Measurements from ENCODE around the gene SNAI3.

SNAI3 gene

DNA sequence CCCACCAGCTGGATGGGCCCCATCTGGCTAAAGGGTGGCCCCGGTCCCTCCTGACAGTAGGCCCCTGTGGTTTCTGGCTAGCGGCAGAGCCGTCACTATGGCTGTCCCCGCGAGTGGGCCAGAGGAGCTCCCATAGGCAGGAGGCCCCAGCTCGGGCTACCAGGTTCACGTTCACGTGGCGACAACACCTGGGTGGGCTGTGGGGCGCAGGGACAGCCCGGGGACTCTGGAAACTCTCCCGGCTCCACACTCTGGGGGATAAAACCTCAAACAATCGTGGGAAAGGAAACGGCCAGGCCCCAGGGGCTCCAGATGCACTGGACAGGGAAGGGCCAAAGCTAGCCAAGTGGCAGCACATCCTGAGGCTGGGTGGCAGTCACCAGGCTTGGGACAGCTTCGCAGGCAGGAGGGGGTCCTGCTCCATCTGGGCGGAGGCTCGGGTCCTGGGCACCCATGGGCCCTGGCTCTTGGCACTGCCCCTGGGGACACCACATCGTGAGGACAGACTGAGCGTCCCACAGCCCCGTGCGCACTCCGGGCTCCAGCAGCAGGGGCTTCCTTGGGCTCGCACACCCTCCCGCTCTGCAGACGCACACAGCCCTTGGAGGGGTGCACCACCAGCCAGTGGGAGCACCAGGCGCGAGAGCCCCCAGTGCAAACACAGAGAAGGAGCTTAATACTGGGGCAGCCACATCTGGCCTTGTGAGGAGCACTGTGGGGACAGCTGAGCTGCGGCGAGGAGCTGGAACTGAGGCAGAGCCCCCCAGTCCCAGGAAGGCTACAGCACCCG, 15.5 kb upstream of the SNAI3 start:
- no peaks in the 10 kb centered on the region for H4K20me1 ChIP-seq (ENCODE audit: insufficient read depth)
- TF ChIP-seq, protein P1, sequence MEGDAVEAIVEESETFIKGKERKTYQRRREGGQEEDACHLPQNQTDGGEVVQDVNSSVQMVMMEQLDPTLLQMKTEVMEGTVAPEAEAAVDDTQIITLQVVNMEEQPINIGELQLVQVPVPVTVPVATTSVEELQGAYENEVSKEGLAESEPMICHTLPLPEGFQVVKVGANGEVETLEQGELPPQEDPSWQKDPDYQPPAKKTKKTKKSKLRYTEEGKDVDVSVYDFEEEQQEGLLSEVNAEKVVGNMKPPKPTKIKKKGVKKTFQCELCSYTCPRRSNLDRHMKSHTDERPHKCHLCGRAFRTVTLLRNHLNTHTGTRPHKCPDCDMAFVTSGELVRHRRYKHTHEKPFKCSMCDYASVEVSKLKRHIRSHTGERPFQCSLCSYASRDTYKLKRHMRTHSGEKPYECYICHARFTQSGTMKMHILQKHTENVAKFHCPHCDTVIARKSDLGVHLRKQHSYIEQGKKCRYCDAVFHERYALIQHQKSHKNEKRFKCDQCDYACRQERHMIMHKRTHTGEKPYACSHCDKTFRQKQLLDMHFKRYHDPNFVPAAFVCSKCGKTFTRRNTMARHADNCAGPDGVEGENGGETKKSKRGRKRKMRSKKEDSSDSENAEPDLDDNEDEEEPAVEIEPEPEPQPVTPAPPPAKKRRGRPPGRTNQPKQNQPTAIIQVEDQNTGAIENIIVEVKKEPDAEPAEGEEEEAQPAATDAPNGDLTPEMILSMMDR (conservative IDR thresholded peaks at IDR 0.05; ENCODE audit: low read depth, low read length) = no peak
- H3K9ac ChIP-seq = no peak overlapping the region
- H3K4me1 ChIP-seq (ENCODE audit: low read depth, poor library complexity, severe bottlenecking) = peaks cover 29% of the 10 kb centered on the region
- no peak overlapping the region for H2AFZ ChIP-seq (ENCODE audit: low read depth)
- H3K27ac ChIP-seq = no peak overlapping the region
- no peaks in the 10 kb centered on the region for H3K27me3 ChIP-seq (ENCODE audit: insufficient read depth, low read depth)
- H3K36me3 ChIP-seq (ENCODE audit: insufficient read depth) = no peaks in the 10 kb centered on the region
- 0 out of 2 replicates have a peak, but pooled peaks cover 15% of the 10 kb centered on the region for H3K79me2 ChIP-seq (ENCODE audit: insufficient read depth, low read depth)
- peak overlapping the region; percentile 88 for H3K4me2 ChIP-seq
- H3K4me3 ChIP-seq (IDR thresholded peaks at IDR 0.05; ENCODE audit: insufficient read depth, low read depth, low read length) = no peak overlapping the region

DNA sequence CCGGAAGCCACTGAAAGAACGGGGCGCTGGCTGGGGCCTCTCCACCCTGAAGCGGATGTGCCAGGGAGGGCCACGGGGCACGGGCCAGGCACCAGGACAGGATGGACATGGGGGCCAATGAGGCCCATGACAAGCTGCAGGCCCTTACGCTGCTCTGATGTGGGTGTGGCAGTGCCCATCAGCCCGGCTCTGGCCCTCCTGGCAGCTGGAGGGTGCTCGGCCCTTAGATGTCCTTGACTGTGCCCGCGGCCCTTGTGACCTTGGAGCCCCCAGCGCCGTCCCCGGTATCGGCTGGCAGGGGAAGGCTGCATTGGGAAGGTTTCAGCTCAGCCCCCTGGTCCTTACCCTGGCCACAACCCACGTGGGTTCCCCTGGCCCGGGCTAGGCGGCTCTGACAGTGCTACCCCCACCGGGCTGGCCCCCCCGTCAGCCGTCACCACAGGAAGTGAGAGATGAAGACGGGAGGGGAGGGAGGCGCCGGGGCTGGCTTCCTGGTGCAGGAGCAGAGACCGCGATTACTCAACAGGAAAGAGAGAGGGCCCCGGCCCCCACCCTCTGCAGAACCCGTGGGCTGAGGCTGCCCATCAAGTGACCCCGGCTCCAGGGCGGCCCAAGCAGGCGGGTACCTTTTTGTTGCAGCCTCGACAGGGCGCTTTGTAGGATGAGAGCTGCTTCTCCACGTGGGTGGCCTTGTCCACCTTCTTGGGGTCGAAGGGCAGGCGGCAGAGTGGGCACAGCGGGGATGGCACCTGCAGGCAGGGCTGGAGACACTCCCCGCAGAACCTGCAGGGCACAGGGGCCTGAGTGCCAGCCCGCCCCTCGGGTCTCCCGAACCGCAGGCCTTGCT, 14.6 kb upstream of the SNAI3 start:
- Histone ChIP-seq H3K27ac (0 out of 2 replicates have a peak overlapping the region, but pooled peaks have one; percentile 24), H3K9ac (0 out of 2 replicates have a peak overlapping the region, but pooled peaks have one; percentile 18), H2AFZ (ENCODE audit: low read depth) (peak overlapping the region; percentile 24; the same call in 1 of the 2 replicates), H3K36me3 (ENCODE audit: insufficient read depth) (no peaks in the 10 kb centered on the region), H3K79me2 (ENCODE audit: insufficient read depth, low read depth) (0 out of 2 replicates have a peak, but pooled peaks cover 15% of the 10 kb centered on the region), H3K4me1 (ENCODE audit: low read depth, poor library complexity, severe bottlenecking) (peaks cover 29% of the 10 kb centered on the region), H4K20me1 (ENCODE audit: insufficient read depth) (no peaks in the 10 kb centered on the region), H3K4me2 (peak overlapping the region; percentile 88), H3K4me3 (IDR thresholded peaks at IDR 0.05; ENCODE audit: insufficient read depth, low read depth, low read length) (no peak overlapping the region), H3K27me3 (ENCODE audit: insufficient read depth, low read depth) (no peaks in the 10 kb centered on the region)
- TF ChIP-seq, protein P1 (conservative IDR thresholded peaks at IDR 0.05; ENCODE audit: low read depth, low read length) = no peak

DNA sequence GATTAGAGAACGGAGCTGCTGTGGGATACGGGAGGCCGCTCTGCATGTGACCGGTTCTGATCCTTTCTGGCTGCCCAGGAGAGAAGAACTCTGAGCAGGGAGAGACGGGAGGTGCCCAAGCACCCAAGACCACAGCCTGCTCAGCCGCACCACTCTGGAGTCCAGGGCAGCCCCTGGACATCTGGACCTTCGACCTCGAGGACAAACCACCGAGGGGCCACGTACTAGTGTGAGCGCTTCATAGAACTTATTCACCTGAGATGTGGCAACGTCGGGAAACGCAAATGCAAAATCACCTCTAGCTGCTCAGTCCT, 14.0 kb upstream of the SNAI3 start:
- Histone ChIP-seq H3K36me3 (ENCODE audit: insufficient read depth) (no peaks in the 10 kb centered on the region), H3K79me2 (ENCODE audit: insufficient read depth, low read depth) (0 out of 2 replicates have a peak, but pooled peaks cover 11% of the 10 kb centered on the region), H2AFZ (ENCODE audit: low read depth) (no peak overlapping the region), H3K4me2 (peak overlapping the region; percentile 88; the same call in 1 of the 2 replicates), H3K4me3 (IDR thresholded peaks at IDR 0.05; ENCODE audit: insufficient read depth, low read depth, low read length) (no peak overlapping the region), H3K27me3 (ENCODE audit: insufficient read depth, low read depth) (no peaks in the 10 kb centered on the region), H3K27ac (no peak overlapping the region), H3K4me1 (ENCODE audit: low read depth, poor library complexity, severe bottlenecking) (peaks cover 25% of the 10 kb centered on the region), H4K20me1 (ENCODE audit: insufficient read depth) (no peaks in the 10 kb centered on the region), H3K9ac (no peak overlapping the region)
- TF ChIP-seq, protein P1 (conservative IDR thresholded peaks at IDR 0.05; ENCODE audit: low read depth, low read length) = no peak

DNA sequence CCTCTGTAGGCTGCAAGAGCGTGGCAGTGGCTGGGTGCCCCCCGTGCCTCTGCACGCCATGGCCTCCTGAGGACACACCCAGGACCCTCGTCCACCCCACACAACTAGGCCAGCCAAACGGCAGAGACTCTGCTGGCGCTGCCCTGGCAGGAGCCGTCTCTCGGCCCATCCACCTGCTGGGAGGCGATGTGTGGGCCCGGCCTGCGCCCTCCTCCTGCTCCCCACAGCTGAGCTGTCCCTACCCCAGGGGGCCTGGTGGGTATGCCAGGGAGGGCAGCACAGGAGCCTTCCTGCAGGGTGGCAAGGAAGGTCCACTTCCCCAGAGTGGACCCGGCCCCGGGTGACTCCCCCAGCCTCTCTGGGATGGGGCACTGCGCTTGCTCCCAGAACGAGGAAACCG, 12.9 kb upstream of the SNAI3 start:
- Histone ChIP-seq H3K4me1 (ENCODE audit: low read depth, poor library complexity, severe bottlenecking) (peaks cover 17% of the 10 kb centered on the region), H3K27me3 (ENCODE audit: insufficient read depth, low read depth) (no peaks in the 10 kb centered on the region), H3K36me3 (ENCODE audit: insufficient read depth) (no peaks in the 10 kb centered on the region), H3K4me2 (no peak overlapping the region), H2AFZ (ENCODE audit: low read depth) (no peak overlapping the region), H3K79me2 (ENCODE audit: insufficient read depth, low read depth) (no peaks in the 10 kb centered on the region), H3K4me3 (IDR thresholded peaks at IDR 0.05; ENCODE audit: insufficient read depth, low read depth, low read length) (no peak overlapping the region), H4K20me1 (ENCODE audit: insufficient read depth) (no peaks in the 10 kb centered on the region), H3K9ac (no peak overlapping the region), H3K27ac (no peak overlapping the region)
- TF ChIP-seq, protein P1 (conservative IDR thresholded peaks at IDR 0.05; ENCODE audit: low read depth, low read length) = no peak

Data from KMS-11 (cell line).